Measurements from ENCODE around the gene SOST.

DNA sequence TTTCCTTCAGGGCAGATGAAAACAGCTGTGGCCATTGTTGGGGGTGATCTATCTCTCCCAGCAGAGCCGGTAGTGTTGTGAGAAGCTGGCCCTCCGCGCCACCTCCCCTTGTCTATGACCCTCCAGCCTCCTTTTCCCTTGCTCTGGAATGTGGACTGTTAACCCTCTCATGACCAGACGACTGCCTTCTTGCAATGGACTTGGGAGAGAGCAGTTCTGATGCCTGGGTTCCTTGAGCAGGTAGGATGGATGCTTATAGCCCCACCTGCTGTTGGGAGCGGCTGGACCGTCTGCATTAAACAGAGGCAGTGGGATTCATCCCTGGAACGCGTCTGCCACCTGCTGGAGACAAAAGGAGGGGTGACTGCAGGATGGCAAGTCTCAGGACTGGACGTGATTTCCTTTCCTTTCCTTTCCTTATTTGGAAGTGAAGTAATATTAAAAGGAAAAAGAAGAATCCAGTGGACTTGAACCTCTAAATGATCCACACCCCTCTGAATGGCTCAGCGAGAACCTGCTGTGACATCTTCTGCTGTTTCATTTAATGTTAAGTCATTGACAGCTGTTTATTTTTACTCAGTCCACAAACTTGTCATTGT is 1.8 kb upstream of the SOST start:
- TF ChIP-seq CTCF (conservative IDR thresholded peaks at IDR 0.05 in 1 of 2, IDR thresholded peaks at IDR 0.05 in 1 of 2; ENCODE audit: low read depth in 1 of 2, low read length in 2 of 2) (peak; percentile 99 to 100), EZH2 (IDR thresholded peaks at IDR 0.05; ENCODE audit: low read length, missing control alignments) (no peak)

Measured in fibroblast of lung (primary cell).